Activated naive CD4-positive, alpha-beta T cell treated with anti-CD3 and anti-CD28 coated beads, Interleukin-2, amount 10 ng/mL, durations not matched to agents 7 days and 5 days (primary cell): ENCODE measurements around the gene COPG2.
"Not testable (repeated sequence)": the region's sequence is repeated elsewhere in the genome, so short reads cannot be mapped to it uniquely, and the experiment has no call there.

Source experiments
- CTCF ChIA-PET: fragments of 350-600 bp; sonication (Branson Sonifier 250); formaldehyde crosslinking; loops from one replicate; lab custom pipeline; 2021; ENCODE audit warnings: antibody characterized with exemption; lab: Charles Lee
- DNase-seq: peaks from one replicate; pipeline ENCODE4 v3.0.0-alpha.2; 2020
- H3K27ac Mint-ChIP-seq: one replicate; pipeline ENCODE4 v1.8.0; 2021; ENCODE audit warnings: mild to moderate bottlenecking, moderate library complexity, mixed read lengths
- H3K27me3 Mint-ChIP-seq: one replicate; pipeline ENCODE4 v1.8.0; 2021; ENCODE audit warnings: mild to moderate bottlenecking, mixed read lengths
- H3K36me3 Mint-ChIP-seq: one replicate; pipeline ENCODE4 v1.8.0; 2021; ENCODE audit warnings: mixed read lengths
- H3K4me1 Mint-ChIP-seq: one replicate; pipeline ENCODE4 v1.8.0; 2021; ENCODE audit warnings: mixed read lengths
- H3K4me3 Mint-ChIP-seq: one replicate; pipeline ENCODE4 v1.8.0; 2021; ENCODE audit warnings: mild to moderate bottlenecking, moderate library complexity, mixed read lengths
- H3K9me3 Mint-ChIP-seq: one replicate; pipeline ENCODE4 v1.8.0; 2021; ENCODE audit warnings: mixed read lengths

COPG2 gene

DNA sequence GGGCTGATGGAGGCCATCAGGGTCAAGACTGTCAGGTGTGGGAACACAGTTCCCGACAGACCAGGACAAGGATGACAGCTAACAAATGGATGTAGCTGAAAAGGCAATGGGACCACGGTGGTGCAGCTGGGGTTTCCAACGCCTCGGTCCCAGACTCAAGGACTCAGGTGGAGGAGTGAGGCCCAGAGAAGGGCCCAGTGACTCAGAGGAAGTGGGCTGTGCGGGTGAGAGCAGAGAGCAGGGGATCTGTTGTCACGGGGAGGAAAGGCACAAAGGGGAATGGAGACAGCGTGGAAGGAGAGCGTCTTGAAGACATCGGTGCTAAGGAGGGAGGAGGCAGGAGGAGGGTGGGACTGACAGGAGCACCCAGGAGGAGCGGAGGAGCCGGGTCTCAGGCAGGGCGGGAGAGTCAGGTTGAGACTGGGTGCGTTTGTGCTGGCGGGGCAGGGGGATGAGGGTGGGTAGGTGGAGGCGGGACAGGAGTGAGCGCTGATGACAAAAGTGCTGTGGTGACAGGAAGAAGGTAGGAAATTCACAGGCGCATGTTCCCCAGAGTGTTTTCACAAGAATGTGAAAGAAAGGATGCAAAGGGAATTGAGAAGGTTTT, 144.9 kb downstream of the COPG2 start:
- H3K4me3 Mint-ChIP-seq, H3K27me3 Mint-ChIP-seq, H3K9me3 Mint-ChIP-seq, H3K27ac Mint-ChIP-seq, DNase-seq, H3K36me3 Mint-ChIP-seq, CTCF ChIA-PET, H3K4me1 Mint-ChIP-seq: not testable (repeated sequence)

DNA sequence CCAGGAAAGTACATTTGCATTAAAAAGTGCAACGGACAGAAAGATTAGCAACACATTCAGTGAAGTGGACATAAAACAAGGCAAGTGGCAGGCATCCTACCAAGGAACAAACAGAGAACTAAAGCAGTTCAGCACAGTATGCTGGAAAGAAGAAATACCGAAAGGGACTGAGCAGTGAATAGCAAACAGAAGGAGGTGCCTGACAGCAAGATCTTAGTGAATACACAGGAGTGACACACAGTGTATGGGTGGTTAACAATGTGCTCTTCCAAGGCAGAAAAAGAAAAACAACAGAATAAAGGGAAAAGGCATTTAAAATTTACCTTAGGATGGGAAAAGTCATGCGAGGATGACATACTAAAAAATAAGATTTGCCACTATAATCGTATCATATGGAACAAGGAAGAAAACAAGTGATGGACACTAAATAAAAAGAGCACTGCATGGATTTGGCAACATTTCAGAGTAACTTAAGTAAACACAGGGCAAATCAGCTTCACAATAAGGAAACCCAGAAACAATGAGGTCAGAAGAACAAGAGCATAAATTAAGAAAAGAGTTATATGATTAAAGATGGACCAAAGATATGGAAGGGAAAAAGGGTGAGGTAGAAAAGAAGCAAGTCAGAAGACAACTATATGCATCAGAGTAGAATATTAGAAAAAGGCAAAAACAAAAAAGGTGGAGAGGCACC, 147.1 kb downstream of the COPG2 start:
- H3K9me3 Mint-ChIP-seq: no peaks in the 10 kb centered on the region
- no peaks in the 10 kb centered on the region for H3K27me3 Mint-ChIP-seq
- no peak for DNase-seq
- H3K4me1 Mint-ChIP-seq: no peaks in the 10 kb centered on the region
- no peak overlapping the region for H3K27ac Mint-ChIP-seq
- no peaks in the 10 kb centered on the region for H3K36me3 Mint-ChIP-seq
- CTCF ChIA-PET: interaction anchor here (0.6 kb wide), 1 partner anchor 15 kb away, joined by 3 read pairs; no protein-coding TSS in a partner anchor
- H3K4me3 Mint-ChIP-seq: no peak overlapping the region

DNA sequence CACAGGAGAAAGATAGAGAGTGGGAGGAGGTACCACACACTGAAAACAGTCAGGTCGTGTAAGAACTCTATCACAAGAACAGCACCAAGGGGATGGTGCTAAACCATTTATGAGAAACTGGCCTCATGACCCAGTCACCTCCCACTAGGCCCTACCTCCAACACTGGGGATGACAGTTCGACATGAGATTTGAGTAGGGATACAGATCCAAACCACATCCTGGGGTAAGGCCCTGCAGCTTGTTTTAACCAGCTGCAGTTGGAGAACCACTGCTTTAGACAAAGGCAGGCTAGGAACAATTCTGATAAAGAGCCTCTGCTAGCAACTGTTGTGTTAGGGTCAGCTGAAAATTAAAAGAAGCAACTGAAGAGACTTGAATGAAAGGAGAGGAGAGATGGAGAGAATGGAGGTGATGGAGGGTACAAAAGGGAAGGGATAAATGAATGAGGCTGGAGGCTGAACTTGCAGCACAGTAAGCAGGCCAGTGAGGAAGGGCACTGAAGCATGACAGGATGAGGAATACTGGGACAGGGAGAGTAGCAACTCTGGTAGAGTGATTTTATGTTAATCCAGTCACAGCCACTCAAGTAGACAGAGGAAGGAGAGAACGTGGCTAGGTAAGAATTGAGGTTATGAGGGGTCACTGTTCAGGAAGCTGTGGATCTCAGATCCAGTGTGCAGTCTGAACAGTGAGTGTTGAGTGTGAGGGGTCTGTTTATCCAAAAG, 153.1 kb downstream of the COPG2 start:
- Mint-ChIP-seq H3K36me3 (no peaks in the 10 kb centered on the region), H3K4me1 (no peaks in the 10 kb centered on the region), H3K4me3 (no peak overlapping the region), H3K27ac (no peak overlapping the region), H3K27me3 (no peaks in the 10 kb centered on the region), H3K9me3 (no peaks in the 10 kb centered on the region)
- CTCF ChIA-PET: no interaction called here
- no peak for DNase-seq

DNA sequence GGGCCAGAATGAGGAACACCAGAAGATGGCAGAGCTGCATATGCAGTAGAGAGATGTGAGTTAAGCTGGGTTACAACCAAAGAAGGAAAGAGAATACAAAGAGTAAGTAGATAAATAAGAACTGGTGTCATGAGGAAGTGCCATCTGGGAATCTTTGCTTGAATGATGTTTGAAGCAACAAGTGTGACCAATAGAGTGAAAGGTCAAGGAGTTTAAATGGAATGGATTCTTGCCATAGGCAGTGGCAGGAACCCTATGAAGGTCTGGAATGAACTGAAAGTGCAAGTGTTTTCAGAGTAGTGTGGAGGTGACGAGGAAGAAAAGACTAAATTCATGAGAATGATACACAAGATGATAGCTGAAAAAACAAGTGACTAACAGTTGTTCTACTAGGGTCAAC, 155.1 kb downstream of the COPG2 start:
- CTCF ChIA-PET: no interaction called here
- no peaks in the 10 kb centered on the region for H3K4me1 Mint-ChIP-seq
- no peaks in the 10 kb centered on the region for H3K27me3 Mint-ChIP-seq
- no peak overlapping the region for H3K4me3 Mint-ChIP-seq
- no peak overlapping the region for H3K27ac Mint-ChIP-seq
- no peak for DNase-seq
- H3K9me3 Mint-ChIP-seq: no peaks in the 10 kb centered on the region
- no peaks in the 10 kb centered on the region for H3K36me3 Mint-ChIP-seq

DNA sequence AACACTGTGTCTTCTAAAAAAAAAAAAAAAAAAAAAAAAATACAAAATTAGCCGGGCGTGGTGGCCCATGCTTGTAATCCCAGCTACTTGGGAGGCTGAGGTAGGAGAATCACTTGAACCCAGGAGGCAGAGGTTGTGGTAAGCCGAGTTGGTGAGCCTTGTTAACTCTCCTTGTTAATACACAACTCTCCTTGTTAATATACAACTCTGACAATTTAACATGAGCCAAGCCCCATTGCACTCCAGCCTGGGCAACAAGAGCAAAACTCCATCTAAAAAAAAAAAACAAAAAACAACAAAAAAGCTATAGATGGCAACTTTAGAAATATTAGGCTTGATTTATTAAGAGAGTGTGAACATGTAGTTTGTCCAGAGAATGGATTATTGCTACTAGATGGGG, 156.5 kb downstream of the COPG2 start:
- H3K4me1 Mint-ChIP-seq, H3K9me3 Mint-ChIP-seq, H3K4me3 Mint-ChIP-seq, H3K27ac Mint-ChIP-seq, CTCF ChIA-PET, H3K27me3 Mint-ChIP-seq, DNase-seq, H3K36me3 Mint-ChIP-seq: not testable (repeated sequence)

DNA sequence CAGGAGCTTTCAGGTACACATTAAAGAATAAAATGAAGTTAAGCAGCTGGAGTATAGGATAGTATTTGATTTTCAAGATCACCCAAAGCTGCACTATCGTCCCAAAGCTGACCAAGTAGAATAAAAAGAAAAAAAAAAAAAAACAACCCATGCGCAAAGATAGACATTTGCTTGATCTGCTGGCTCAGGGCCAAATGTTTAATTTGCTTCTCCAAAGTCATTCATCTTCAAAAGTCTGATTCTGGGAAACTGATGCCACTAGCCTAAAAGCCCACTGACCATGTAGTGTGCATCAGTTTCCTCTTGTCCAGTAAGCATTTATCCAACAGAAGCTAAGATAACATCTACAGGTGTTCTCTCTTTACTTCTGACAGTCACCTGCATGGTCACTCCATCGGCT, 162.2 kb downstream of the COPG2 start:
- no peak overlapping the region for H3K4me3 Mint-ChIP-seq
- no peaks in the 10 kb centered on the region for H3K9me3 Mint-ChIP-seq
- no peaks in the 10 kb centered on the region for H3K27me3 Mint-ChIP-seq
- no peak for DNase-seq
- no peaks in the 10 kb centered on the region for H3K4me1 Mint-ChIP-seq
- H3K36me3 Mint-ChIP-seq: peaks cover 4% of the 10 kb centered on the region
- CTCF ChIA-PET: interaction anchor here (0.7 to 1.0 kb wide), 2 partner anchors 15 to 19 kb away, joined by 3 read pairs; no protein-coding TSS in a partner anchor
- no peak overlapping the region for H3K27ac Mint-ChIP-seq

DNA sequence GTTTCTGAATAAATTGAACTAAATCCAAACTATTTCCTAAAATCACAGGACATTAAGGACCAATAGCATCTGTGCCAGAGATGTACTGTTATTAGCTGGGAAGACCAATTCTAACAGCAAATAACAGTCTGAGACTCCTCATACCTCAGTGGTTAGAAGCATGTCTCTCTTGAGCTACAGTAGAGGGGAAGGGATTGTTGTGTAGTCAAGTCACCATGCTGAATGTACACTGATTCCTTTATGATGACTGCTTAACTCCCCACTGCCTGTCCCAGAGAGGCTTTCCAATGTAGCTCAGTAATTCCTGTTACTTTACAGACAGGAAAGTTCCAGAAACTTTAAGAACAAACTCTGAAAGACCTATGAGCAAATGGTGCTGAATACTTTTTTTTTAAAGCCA, 162.8 kb downstream of the COPG2 start:
- Mint-ChIP-seq H3K27me3 (no peaks in the 10 kb centered on the region), H3K4me1 (no peaks in the 10 kb centered on the region), H3K27ac (no peak overlapping the region), H3K36me3 (peaks cover 4% of the 10 kb centered on the region), H3K4me3 (no peak overlapping the region), H3K9me3 (no peaks in the 10 kb centered on the region)
- no peak for DNase-seq
- CTCF ChIA-PET: interaction anchor here (0.7 kb wide), 1 partner anchor 16 kb away, joined by 3 read pairs; no protein-coding TSS in a partner anchor

DNA sequence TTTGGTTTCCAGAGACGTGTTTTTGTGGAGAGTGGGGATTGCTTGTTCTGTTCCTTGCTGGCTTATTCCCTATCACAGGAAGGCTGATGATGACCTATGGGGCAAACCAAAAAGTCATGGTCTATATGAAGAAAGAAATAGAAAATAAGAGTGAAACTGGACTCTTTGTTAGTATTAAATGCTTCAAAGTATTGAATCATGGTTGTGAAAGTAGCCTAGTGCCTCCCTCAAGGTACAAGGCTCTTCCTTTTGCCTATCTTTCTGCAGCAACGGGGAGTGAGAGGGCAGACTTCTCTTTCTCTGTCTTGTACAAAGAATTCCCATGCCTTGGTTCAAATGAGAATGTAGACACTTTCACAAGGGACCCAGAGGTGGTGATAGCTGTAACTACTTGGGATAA, 167.6 kb downstream of the COPG2 start:
- CTCF ChIA-PET: no interaction called here
- no peaks in the 10 kb centered on the region for H3K9me3 Mint-ChIP-seq
- H3K4me1 Mint-ChIP-seq: no peaks in the 10 kb centered on the region
- H3K27me3 Mint-ChIP-seq: no peaks in the 10 kb centered on the region
- no peaks in the 10 kb centered on the region for H3K36me3 Mint-ChIP-seq
- no peak overlapping the region for H3K27ac Mint-ChIP-seq
- H3K4me3 Mint-ChIP-seq: no peak overlapping the region
- no peak for DNase-seq

DNA sequence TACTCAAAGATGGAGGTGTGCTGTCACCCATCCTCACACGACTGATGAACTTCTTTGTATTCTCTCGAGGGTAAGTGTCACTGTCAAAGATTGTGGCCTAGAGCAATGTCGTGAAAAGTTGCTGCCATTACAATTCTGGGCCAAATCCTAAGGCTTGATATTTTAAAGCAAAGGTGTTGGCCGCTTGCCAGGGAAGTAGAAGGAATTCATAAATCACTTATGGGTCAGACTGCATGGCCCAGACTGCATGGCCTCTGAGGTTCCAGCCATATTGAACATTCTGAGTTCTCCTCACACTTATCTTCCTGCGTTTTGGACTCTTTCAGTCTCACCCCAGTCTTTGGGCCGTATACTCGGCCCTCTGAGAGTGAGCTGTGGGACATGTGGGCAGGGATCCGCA, 168.1 kb downstream of the COPG2 start:
- Mint-ChIP-seq H3K4me1 (no peaks in the 10 kb centered on the region), H3K9me3 (no peaks in the 10 kb centered on the region), H3K4me3 (no peak overlapping the region), H3K27ac (no peak overlapping the region), H3K27me3 (no peaks in the 10 kb centered on the region), H3K36me3 (no peaks in the 10 kb centered on the region)
- DNase-seq: no peak
- CTCF ChIA-PET: interaction anchor here (0.6 kb wide), 1 partner anchor 136 kb away, joined by 3 read pairs; no protein-coding TSS in a partner anchor

DNA sequence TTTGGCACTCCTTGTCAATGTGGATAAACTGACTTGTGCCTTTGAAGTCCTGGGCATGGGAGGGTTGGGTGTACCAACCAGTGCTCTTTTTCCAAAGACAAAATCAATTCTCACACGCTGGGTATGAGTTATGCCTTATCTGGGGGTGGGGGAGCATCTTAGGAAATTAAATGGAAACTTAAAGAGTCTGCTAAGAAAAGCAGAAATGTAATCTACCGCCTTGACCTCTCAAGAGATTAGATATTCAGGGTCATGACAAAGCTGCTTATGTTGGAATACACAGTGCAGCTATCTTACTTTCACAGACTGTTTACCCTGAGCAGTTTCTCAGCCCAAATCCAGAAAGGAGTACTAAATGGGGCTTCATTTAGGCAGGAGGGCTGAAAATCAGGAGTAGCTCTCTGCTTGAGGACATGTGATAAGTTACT, 174.1 kb downstream of the COPG2 start:
- H3K27ac Mint-ChIP-seq: no peak overlapping the region
- CTCF ChIA-PET: no interaction called here
- peaks cover 57% of the 10 kb centered on the region for H3K27me3 Mint-ChIP-seq
- H3K9me3 Mint-ChIP-seq: peaks cover 6% of the 10 kb centered on the region
- DNase-seq: no peak
- no peak overlapping the region for H3K4me3 Mint-ChIP-seq
- H3K36me3 Mint-ChIP-seq: peaks cover 3% of the 10 kb centered on the region
- H3K4me1 Mint-ChIP-seq: peaks cover 14% of the 10 kb centered on the region

DNA sequence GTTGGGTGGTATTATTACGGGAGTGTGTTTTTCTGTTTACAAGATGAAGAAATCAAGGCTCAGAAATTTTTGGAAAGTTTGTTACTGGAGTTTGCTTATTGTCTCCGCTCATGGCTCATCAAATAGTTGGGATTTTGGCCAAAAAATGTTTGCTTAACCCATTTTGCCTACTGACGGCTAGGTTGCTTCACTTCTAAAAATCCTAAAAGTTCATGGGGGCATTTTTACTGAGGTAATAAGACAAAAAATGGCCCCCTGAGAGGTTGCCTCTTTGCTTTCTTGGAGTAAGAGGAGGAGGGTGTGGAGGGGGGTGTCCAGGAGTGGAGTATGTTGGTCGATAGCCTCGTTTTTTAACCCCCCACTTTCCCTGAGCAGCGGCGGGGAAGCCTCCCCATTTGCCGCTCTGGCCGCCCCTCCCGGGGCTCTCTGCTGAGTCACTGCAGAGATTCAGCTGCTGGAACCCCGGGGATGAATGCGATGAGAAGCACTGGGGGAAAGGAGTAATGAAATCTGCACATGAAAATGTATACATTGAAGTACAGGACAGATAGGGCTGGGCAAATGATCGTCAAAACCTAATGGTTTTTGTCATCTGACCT, 175.2 kb downstream of the COPG2 start:
- Mint-ChIP-seq H3K4me3 (no peak overlapping the region), H3K36me3 (peaks cover 3% of the 10 kb centered on the region), H3K27me3 (peaks cover 65% of the 10 kb centered on the region), H3K27ac (peak overlapping the region; percentile 10), H3K9me3 (peaks cover 6% of the 10 kb centered on the region), H3K4me1 (peaks cover 14% of the 10 kb centered on the region)
- CTCF ChIA-PET: no interaction called here
- no peak for DNase-seq

DNA sequence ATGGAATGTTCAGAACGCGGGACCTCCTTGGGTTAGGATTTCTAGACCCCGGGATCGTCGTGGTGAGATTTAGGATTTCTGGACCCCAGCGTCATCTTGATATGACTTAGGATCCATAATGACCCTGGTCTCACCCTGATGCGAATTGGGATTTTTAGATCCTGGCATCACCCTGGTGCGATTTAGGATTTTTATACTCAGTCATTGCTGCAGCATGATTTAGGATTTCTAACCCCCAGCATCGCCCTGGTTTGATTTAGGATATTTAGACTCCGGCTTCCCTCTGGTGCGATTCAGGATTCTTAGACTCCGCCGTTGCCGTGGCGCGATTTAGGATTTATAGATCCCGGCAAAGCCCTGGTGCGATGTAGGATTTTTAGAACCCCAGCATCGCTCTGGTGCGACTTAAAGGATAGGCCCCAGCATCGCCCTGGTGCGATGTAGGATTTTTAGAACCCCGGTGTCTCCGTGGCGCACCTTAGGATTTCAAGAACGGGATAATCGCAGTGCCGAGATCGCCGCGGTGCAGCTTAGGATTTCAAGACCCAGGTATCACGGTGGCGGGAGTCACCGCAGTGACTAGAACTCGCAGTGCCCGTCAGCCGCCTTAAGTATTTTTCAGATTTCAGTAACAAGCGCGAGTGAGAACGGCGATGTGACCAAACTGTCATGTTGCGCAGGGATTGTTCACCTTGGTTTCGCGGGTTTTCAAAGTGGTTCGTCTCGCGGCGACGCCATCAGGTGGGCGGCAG, 175.8 kb downstream of the COPG2 start:
- CTCF ChIA-PET: no interaction called here
- peaks cover 71% of the 10 kb centered on the region for H3K27me3 Mint-ChIP-seq
- DNase-seq: no peak
- H3K4me3 Mint-ChIP-seq: peak overlapping the region; percentile 1
- H3K36me3 Mint-ChIP-seq: peaks cover 3% of the 10 kb centered on the region
- peaks cover 6% of the 10 kb centered on the region for H3K9me3 Mint-ChIP-seq
- peak overlapping the region; percentile 10 for H3K27ac Mint-ChIP-seq
- peaks cover 14% of the 10 kb centered on the region for H3K4me1 Mint-ChIP-seq

DNA sequence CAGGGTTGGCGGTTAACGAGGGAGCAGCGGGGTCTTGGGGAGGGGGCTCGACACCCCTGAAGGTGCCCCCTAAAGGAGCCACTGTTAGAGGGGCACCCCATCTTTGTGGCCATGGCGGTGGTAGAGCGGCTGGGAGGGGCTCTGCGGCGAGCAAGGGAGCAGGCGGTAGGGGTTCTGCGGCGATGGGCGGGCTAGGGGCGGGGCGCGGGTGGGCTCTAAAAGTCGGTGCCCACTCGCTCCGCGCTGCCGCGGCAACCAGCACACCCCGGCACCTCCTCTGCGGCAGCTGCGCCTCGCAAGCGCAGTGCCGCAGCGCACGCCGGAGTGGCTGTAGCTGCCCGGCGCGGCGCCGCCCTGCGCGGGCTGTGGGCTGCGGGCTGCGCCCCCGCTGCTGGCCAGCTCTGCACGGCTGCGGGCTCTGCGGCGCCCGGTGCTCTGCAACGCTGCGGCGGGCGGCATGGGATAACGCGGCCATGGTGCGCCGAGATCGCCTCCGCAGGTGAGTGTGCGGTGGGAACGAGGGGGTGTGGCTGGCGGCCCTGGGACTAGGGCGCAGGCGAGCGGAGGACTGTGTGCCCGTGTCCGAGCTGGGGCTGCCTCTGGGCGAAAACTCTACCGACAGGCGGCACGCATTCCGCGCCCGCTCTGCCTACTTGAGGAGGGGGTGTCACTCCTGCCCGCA, 176.6 kb downstream of the COPG2 start, which contains the start of gene MEST:
MEST (plus strand) TSS at position 245 of the 682 bp plus-strand sequence; CDS start at position 474, 229 bp downstream.
- peaks cover 17% of the 10 kb centered on the region for H3K4me1 Mint-ChIP-seq
- DNase-seq: no peak
- H3K4me3 Mint-ChIP-seq: peak within 1 kb of the TSS; percentile 55
- no peak within 1 kb of the TSS for H3K27ac Mint-ChIP-seq
- peaks cover 3% of the 10 kb centered on the region for H3K36me3 Mint-ChIP-seq
- peaks cover 6% of the 10 kb centered on the region for H3K9me3 Mint-ChIP-seq
- H3K27me3 Mint-ChIP-seq: peaks cover 79% of the 10 kb centered on the region
- CTCF ChIA-PET: no interaction called here
